Transverse colon (tissue), 3 donors: Measurements from ENCODE around the gene CDKAL1.

Source experiments
- CTCF ChIP-seq, 5 experiments: fragments of 200-600 bp in 3 of 5; fragments of 450-650 bp in 2 of 5; sonication (generic) in 3 of 5; IDR thresholded peaks; 1 replicate in 2 of 5; 2 replicates in 3 of 5; pipeline ENCODE4 v1.5.1; 2016 to 2017; ENCODE audit warnings: antibody characterized with exemption in 5 of 5, inconsistent platforms in 3 of 5, mild to moderate bottlenecking in 2 of 5, moderate library complexity in 1 of 5
- EP300 ChIP-seq: sonication (generic); formaldehyde crosslinking; IDR thresholded peaks from one replicate; pipeline ENCODE4 v1.6.1; 2017; ENCODE audit warnings: antibody characterized with exemption, low read depth

DNA sequence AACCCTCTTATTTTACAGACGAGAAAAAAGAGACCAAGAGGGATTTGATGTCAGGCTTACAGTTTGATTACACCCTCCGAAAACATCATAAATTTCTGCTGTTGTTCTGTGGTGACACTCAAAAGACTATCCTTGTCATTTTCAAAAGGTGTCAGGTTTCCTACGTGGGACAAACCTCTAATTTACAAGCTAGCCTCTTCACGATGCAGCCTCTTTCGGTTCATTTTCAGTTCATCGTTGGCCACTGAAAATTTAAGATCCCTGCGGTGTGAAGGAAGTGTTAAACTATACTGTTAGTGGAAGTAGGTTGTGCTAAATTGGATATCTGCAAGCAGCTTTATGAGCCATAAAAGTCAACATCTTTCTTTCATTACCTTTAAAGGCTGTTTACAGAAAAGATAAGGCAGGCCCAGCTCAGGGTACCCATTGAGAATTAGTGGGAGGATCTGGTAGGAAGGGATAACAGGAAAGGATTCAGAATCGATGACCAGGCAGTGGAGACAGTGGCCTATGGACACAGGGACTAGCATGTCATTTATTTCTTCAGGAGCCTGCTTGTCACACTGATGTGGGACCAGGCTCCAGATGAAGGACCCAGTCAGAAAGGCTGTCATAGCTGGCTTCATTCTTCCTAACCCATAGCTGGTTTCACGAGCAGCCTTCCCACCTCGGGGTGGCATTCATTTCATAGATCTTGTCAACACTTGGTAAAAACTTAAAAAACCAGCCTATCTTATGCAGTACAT lies 730.2 kb downstream of the CDKAL1 start:
- TF ChIP-seq CTCF (IDR thresholded peaks at IDR 0.05) = no peak
- TF ChIP-seq EP300 = no peak
